Measurements from ENCODE around the gene LRP5. TPM values are rescaled to one million over a fixed set of nuclear protein-coding genes. Genes with fewer than 3 reads are reported as not detected.

The LRP5 gene
- total RNA-seq, 1 experiment from 2014 or later: 129 TPM

DNA sequence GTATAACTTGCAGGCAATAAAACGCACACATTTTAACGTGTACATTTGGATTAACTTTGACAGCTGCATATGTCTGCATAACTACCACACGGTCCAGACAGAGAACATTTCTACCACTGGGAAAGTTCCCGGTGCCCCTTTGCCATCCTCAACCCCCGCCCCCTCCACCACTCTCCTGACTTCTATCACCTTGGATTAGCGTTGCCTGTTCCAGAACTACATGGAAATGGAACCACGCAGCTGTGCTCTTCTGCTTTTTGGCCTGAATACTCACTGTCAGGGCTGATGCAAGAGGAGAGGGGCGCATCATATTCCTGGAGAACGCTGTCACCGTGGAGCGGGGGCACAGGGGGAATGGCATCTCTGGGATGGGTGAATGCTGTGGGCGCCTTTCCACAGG is 62.1 kb downstream of the LRP5 start:
- Histone ChIP-seq H3K9me3 (ENCODE audit: insufficient read depth, low read depth) (no peaks in the 10 kb centered on the region), H3K36me3 (ENCODE audit: low read depth) (peaks cover 7% of the 10 kb centered on the region; the same call in 1 of the 2 replicates), H3K4me1 (replicated peaks; ENCODE audit: insufficient read depth) (peaks cover 32% of the 10 kb centered on the region), H4K20me1 (ENCODE audit: insufficient read depth) (0 out of 2 replicates have a peak, but pooled peaks cover 3% of the 10 kb centered on the region), H3F3A (ENCODE audit: insufficient read depth, low read depth) (peaks cover 33% of the 10 kb centered on the region), H3K4me2 (no peak overlapping the region), H3K4me3 (no peak overlapping the region), H3K79me2 (ENCODE audit: low read depth) (0 out of 2 replicates have a peak, but pooled peaks cover 8% of the 10 kb centered on the region), H3K27me3 (ENCODE audit: insufficient read depth, low read depth) (no peaks in the 10 kb centered on the region), H2AFZ (no peak overlapping the region), H3K9me2 (ENCODE audit: insufficient read depth) (no peaks in the 10 kb centered on the region), H3K27ac (no peak overlapping the region)
- CTCF ChIA-PET: no interaction called here
- intact Hi-C loops (cut with micrococcal nuclease; ENCODE audit: unreplicated experiment): no loop called here
- no TSS peak for BruUV-seq (replicated peaks)
- DNase-seq: no peak
- POLR2A ChIA-PET (ENCODE audit: unreplicated experiment): no interaction called here
- TF ChIP-seq EZH2 (IDR thresholded peaks at IDR 0.05; ENCODE audit: low read depth): no peak
- TF ChIP-seq, protein P1, sequence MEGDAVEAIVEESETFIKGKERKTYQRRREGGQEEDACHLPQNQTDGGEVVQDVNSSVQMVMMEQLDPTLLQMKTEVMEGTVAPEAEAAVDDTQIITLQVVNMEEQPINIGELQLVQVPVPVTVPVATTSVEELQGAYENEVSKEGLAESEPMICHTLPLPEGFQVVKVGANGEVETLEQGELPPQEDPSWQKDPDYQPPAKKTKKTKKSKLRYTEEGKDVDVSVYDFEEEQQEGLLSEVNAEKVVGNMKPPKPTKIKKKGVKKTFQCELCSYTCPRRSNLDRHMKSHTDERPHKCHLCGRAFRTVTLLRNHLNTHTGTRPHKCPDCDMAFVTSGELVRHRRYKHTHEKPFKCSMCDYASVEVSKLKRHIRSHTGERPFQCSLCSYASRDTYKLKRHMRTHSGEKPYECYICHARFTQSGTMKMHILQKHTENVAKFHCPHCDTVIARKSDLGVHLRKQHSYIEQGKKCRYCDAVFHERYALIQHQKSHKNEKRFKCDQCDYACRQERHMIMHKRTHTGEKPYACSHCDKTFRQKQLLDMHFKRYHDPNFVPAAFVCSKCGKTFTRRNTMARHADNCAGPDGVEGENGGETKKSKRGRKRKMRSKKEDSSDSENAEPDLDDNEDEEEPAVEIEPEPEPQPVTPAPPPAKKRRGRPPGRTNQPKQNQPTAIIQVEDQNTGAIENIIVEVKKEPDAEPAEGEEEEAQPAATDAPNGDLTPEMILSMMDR (conservative IDR thresholded peaks at IDR 0.05): no peak

DNA sequence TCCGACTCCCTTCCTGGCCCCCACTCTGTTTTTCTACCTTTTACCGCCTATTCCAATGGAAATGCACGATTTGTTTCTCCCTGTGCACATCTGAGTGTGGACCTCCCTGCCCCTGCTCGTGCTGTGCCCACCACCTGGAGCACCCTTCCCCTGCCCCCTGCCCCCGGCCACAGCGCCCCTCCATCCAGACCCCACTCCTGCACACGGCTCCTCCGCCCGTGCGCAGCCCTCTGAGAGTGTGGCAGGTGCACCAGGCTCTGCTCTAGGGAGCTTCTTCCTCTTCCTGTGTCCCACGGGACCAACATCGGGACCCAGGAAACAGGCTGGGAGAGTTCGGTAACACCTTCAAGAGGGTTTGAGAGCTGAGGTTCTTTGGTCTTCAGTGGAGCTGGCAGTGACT is 62.9 kb downstream of the LRP5 start:
- CTCF ChIA-PET: no interaction called here
- no TSS peak for BruUV-seq (replicated peaks)

DNA sequence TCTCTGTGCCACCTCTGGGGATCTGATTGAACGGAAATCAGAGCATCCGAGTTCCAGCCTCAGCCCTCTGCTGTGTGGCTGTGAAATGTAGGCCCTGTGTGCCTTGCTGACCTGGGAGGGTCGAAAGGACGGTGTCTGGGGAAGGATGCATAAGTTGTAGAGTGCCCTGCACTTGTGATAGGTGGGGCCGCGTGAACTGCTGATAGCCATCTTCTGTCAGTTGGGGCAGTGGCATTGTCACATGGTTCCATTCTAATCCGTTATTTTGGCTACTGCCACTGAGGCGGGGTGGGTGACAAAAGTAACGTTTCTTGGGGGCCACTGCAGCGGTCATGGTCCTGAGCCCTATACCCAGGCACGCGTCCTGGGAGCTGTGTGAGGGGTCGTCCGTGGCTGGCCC is 63.4 kb downstream of the LRP5 start:
- Histone ChIP-seq H3K4me2 (no peak overlapping the region), H4K20me1 (ENCODE audit: insufficient read depth) (0 out of 2 replicates have a peak, but pooled peaks cover 3% of the 10 kb centered on the region), H2AFZ (no peak overlapping the region), H3K27ac (no peak overlapping the region), H3F3A (ENCODE audit: insufficient read depth, low read depth) (peaks cover 34% of the 10 kb centered on the region), H3K79me2 (ENCODE audit: low read depth) (peaks cover 8% of the 10 kb centered on the region; the same call in 1 of the 2 replicates), H3K36me3 (ENCODE audit: low read depth) (peaks cover 7% of the 10 kb centered on the region; the same call in 1 of the 2 replicates), H3K4me3 (no peak overlapping the region), H3K27me3 (ENCODE audit: insufficient read depth, low read depth) (no peaks in the 10 kb centered on the region), H3K4me1 (replicated peaks; ENCODE audit: insufficient read depth) (peaks cover 43% of the 10 kb centered on the region), H3K9me3 (ENCODE audit: insufficient read depth, low read depth) (no peaks in the 10 kb centered on the region), H3K9me2 (ENCODE audit: insufficient read depth) (no peaks in the 10 kb centered on the region)
- CTCF ChIA-PET: no interaction called here
- intact Hi-C loops (cut with micrococcal nuclease; ENCODE audit: unreplicated experiment): no loop called here
- no peak for TF ChIP-seq EZH2 (IDR thresholded peaks at IDR 0.05; ENCODE audit: low read depth)
- TF ChIP-seq, protein P1 (conservative IDR thresholded peaks at IDR 0.05): no peak
- BruUV-seq (replicated peaks): no TSS peak
- DNase-seq: no peak
- POLR2A ChIA-PET (ENCODE audit: unreplicated experiment): no interaction called here

More for the DNA sequence above, 62.9 kb downstream of the LRP5 start:
- H3K27me3 ChIP-seq (ENCODE audit: insufficient read depth, low read depth): no peaks in the 10 kb centered on the region
- no peaks in the 10 kb centered on the region for H3K9me2 ChIP-seq (ENCODE audit: insufficient read depth)
- H3K36me3 ChIP-seq (ENCODE audit: low read depth): peaks cover 7% of the 10 kb centered on the region; the same call in 1 of the 2 replicates
- no peak overlapping the region for H3K4me3 ChIP-seq
- POLR2A ChIA-PET (ENCODE audit: unreplicated experiment): no interaction called here
- peaks cover 34% of the 10 kb centered on the region for H3F3A ChIP-seq (ENCODE audit: insufficient read depth, low read depth)
- H4K20me1 ChIP-seq (ENCODE audit: insufficient read depth): 0 out of 2 replicates have a peak, but pooled peaks cover 3% of the 10 kb centered on the region
- no peak for DNase-seq
- H3K4me1 ChIP-seq (replicated peaks; ENCODE audit: insufficient read depth): peaks cover 39% of the 10 kb centered on the region
- H3K9me3 ChIP-seq (ENCODE audit: insufficient read depth, low read depth): no peaks in the 10 kb centered on the region
- no peak overlapping the region for H2AFZ ChIP-seq
- intact Hi-C loops (cut with micrococcal nuclease; ENCODE audit: unreplicated experiment): no loop called here
- H3K4me2 ChIP-seq: no peak overlapping the region
- no peak overlapping the region for H3K27ac ChIP-seq
- H3K79me2 ChIP-seq (ENCODE audit: low read depth): 0 out of 2 replicates have a peak, but pooled peaks cover 8% of the 10 kb centered on the region
- TF ChIP-seq, protein P1 (conservative IDR thresholded peaks at IDR 0.05): no peak
- TF ChIP-seq EZH2 (IDR thresholded peaks at IDR 0.05; ENCODE audit: low read depth): no peak
